Measurements from ENCODE around the gene IER2.
A peak's percentile ranks its signal among the peaks of the same experiment; 100 is the strongest.
"Not testable (repeated sequence)": the region's sequence is repeated elsewhere in the genome, so short reads cannot be mapped to it uniquely, and the experiment has no call there.

IER2 gene

GRCh38 chr19:13172346-13173138, 22.3 kb downstream of the IER2 start:
- DNase-seq (ENCODE audit: low read depth), result peak; percentile 33
- H3K4me3 ChIP-seq (ENCODE audit: low read depth, low read length), result no peak overlapping the region
- TF ChIP-seq MYC (IDR thresholded peaks at IDR 0.05; ENCODE audit: low read depth, low read length), result no peak
- no peak for TF ChIP-seq MAX (IDR thresholded peaks at IDR 0.05; ENCODE audit: low read depth, low read length)
- no peak for TF ChIP-seq CTCF (IDR thresholded peaks at IDR 0.05; ENCODE audit: low read depth, low read length)
- TF ChIP-seq POLR2A (IDR thresholded peaks at IDR 0.05; ENCODE audit: extremely low read depth, insufficient read length), result no peak

GRCh38 chr19:13173139-13173737, 23.0 kb downstream of the IER2 start:
- DNase-seq (ENCODE audit: low read depth), result no peak
- TF ChIP-seq MAX (IDR thresholded peaks at IDR 0.05; ENCODE audit: low read depth, low read length) (no peak), CTCF (IDR thresholded peaks at IDR 0.05; ENCODE audit: low read depth, low read length) (no peak)
- no peak overlapping the region for H3K4me3 ChIP-seq (ENCODE audit: low read depth, low read length)

- no peak overlapping the region for H3K4me3 ChIP-seq (ENCODE audit: low read depth, low read length)
- no peak for TF ChIP-seq POLR2A (IDR thresholded peaks at IDR 0.05; ENCODE audit: extremely low read depth, insufficient read length)
- no peak for TF ChIP-seq CTCF (IDR thresholded peaks at IDR 0.05; ENCODE audit: low read depth, low read length)
- TF ChIP-seq MAX (IDR thresholded peaks at IDR 0.05; ENCODE audit: low read depth, low read length), result no peak
- no peak for TF ChIP-seq MYC (IDR thresholded peaks at IDR 0.05; ENCODE audit: low read depth, low read length)
- no peak for DNase-seq (ENCODE audit: low read depth)
These were observed 26.1 kb downstream of the IER2 start for GRCh38 chr19:13176345-13176744.

GRCh38 chr19:13177584-13177983, 27.4 kb downstream of the IER2 start:
- H3K4me3 ChIP-seq (ENCODE audit: low read depth, low read length); DNase-seq (ENCODE audit: low read depth): not testable (repeated sequence)

GRCh38 chr19:13178291-13178690, 28.1 kb downstream of the IER2 start:
- not testable (repeated sequence) for H3K4me3 ChIP-seq (ENCODE audit: low read depth, low read length); DNase-seq (ENCODE audit: low read depth)

GRCh38 chr19:13181747-13182388, 31.7 kb downstream of the IER2 start:
- peak; percentile 91 for DNase-seq (ENCODE audit: low read depth)
- peak; percentile 75 for TF ChIP-seq MAX (IDR thresholded peaks at IDR 0.05; ENCODE audit: low read depth, low read length)
- no peak for TF ChIP-seq CTCF (IDR thresholded peaks at IDR 0.05; ENCODE audit: low read depth, low read length)
- peak; percentile 78 for TF ChIP-seq MYC (IDR thresholded peaks at IDR 0.05; ENCODE audit: low read depth, low read length)
- no peak overlapping the region for H3K4me3 ChIP-seq (ENCODE audit: low read depth, low read length)

GRCh38 chr19:13184926-13185325, 34.7 kb downstream of the IER2 start:
- DNase-seq (ENCODE audit: low read depth); H3K4me3 ChIP-seq (ENCODE audit: low read depth, low read length): not testable (repeated sequence)

- not testable (repeated sequence) for DNase-seq (ENCODE audit: low read depth); H3K4me3 ChIP-seq (ENCODE audit: low read depth, low read length)
These were observed 35.8 kb downstream of the IER2 start for GRCh38 chr19:13185763-13186657.

GRCh38 chr19:13186688-13187087, 36.5 kb downstream of the IER2 start:
- not testable (repeated sequence) for DNase-seq (ENCODE audit: low read depth); H3K4me3 ChIP-seq (ENCODE audit: low read depth, low read length)

All from NB4 (cell line).